GM03348 (cell line): Measurements from ENCODE around the gene PRDM12.
A peak's percentile ranks its signal among the peaks of the same experiment; 100 is the strongest.

ENCODE experiments used
- DNase-seq: peaks from one replicate; pipeline ENCODE4 v3.0.0; 2012; ENCODE audit warnings: low spot score

PRDM12 gene

DNA sequence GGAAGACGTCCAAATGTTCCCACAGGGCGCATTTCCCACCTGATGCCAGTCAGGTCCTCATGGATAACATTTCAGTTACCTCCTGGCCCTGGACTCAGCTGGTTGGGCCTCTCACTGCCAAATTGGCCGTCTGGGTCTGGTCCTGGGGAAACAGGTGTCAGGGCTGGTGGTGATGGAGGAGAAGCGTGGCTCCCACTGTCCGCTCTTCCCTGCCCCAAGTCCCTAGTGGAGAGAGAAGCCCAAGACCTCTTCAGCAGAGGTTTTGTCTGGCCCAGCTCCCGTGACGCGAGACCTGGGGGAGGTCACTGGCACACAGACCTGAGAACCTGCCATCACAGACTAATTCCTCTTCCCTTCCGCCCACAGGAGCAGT is 27.8 kb upstream of the PRDM12 start:
- DNase-seq: no peak

DNA sequence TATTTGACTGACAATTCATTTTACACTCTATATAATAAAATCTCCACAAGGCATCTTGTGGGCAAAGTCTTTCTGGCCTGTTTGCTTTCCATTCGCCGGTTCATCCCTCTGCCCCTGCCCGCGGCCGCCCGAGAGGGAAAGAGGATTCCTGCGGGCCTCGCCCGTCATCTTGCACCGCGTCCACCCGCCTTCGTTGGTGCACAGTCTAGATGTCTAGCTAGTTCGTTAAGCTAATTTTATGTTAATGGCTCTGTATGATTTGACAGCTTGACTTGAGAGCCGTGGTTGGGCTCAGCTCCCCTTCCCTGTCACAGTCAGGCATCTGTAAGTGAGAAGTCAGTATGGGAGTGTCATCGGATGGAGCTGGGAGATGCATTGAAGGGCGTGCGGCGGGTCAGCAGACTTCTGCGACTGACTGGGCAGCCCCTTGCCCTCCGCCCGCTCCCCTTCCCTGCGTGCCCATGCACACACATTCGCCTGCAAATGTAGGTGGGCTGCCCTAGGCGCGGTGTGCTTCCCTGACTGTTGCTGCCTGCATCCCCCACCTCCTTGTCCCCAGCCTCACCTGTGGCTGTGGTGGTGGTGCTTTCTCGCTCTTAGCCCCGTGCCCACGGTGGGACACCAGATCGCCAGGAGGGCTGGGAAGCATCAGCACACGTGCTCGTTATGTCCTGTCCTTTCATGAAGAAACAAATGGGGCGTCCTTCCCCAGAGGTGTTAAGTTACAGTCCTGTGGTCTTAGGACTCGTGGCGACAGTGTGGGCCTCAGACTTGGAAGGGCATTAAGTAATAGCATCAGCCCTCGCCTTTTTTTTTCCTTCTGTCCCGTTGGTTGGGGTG is 25.9 kb upstream of the PRDM12 start:
- DNase-seq: no peak

GRCh38 chr9:130639124-130639765 is 25.1 kb upstream of the PRDM12 start:
- no peak for DNase-seq

- no peak for DNase-seq
Observed at GRCh38 chr9:130639866-130640555, 24.4 kb upstream of the PRDM12 start.

DNA sequence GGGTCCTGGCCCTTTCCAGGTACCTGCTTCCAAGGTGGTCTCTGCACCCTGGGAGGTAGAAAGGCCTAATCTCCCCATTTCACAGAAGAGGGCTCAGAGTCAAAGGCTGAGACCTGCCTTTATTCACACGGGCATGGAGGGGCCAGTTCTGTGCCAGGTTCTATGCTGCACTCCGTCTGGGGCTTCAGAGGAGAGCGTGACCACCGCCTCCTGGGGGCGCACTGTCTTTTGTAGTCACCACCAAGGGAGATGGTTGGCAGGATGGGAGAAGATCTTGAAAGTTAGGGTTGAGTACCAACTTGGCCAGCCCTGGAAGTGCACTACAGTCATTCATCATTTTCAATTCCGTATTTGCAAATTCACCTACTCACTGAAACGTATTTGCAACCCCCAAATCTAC is 23.7 kb upstream of the PRDM12 start:
- no peak for DNase-seq

GRCh38 chr9:130642926-130643325 is 21.5 kb upstream of the PRDM12 start:
- DNase-seq: no peak

DNA sequence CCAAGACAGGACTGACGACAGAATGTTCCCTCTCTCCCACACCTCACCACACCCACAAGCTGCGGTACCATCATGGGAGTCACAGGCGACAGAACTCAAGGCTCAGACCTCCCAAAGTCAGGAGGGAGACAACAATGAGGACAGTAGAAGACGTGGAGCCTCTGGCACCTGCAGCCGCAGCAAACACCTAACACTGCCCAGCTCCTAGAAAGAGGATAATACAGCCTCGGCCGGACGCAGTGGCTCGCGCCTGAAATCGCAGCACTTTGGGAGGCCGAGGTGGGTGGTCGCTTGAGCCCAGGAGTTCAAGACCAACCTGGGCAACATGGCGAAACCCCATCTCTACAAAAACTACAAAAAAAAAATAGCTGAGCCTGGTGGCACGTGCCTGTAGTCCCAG is 13.2 kb upstream of the PRDM12 start:
- DNase-seq: no peak

GRCh38 chr9:130651752-130652151 is 12.6 kb upstream of the PRDM12 start:
- DNase-seq: no peak

- DNase-seq: no peak
Observed at GRCh38 chr9:130654879-130655278, 9.5 kb upstream of the PRDM12 start.

- DNase-seq: no peak
Observed at GRCh38 chr9:130658893-130659698, 5.3 kb upstream of the PRDM12 start.

GRCh38 chr9:130659699-130660248 is 4.6 kb upstream of the PRDM12 start:
- DNase-seq: no peak

DNA sequence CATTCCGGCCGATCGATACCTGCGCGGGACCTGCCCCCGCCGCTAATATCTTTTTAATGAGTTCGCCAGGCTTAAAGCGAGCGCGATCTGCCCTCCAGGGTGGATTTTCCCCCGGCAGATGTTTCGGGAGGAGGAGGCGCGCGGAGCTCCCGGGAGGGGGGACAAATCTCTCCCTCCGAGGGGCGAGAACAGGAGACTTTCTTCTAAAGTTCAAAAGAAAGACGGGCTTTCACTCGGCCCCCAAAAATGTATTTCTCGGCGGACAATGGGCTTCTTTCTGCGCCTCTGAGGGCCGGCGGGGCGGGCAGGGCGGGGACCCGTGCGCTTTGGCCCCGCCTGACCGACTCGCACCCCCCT is 4.1 kb upstream of the PRDM12 start:
- no peak for DNase-seq

DNA sequence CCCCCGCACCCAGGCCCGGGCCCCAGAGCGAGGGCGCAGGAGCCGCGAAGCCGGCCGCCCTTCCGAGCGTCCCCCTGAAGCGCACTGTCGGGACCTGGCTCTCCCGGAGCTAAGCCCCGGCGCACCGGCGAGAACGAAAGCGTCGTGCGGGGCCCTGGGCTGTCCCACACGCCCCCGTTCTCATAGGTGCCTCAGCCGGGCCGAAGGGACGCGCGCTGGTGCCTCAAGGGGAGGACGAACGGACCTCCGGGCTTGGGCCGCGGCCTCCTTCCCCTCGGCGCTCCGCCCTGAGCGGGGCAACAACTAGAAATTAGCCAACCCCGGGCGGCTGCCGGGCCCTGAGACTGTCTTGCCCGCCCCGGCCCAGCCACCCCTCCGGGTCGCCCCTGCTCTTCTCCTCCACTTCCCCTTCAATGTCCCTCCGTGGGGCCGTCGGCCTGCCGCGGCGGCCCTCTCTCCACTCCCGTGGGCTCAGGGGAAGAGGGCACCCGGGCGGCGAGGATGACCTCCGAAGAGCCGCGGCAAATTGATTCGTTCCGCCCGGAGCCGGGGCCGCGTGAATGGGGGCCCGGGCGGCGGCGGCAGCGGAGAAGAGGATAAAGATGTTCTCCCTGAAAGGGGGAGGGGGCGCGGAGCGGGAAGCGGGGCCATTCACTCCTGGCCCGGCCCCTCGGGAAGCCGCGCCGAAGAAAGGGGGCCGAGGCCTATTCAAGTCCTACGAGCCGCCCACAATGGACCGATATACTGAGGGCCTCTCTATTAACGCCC is 3.5 kb upstream of the PRDM12 start:
- peak; percentile 47 for DNase-seq

GRCh38 chr9:130661451-130662098 is 2.8 kb upstream of the PRDM12 start:
- no peak for DNase-seq

DNA sequence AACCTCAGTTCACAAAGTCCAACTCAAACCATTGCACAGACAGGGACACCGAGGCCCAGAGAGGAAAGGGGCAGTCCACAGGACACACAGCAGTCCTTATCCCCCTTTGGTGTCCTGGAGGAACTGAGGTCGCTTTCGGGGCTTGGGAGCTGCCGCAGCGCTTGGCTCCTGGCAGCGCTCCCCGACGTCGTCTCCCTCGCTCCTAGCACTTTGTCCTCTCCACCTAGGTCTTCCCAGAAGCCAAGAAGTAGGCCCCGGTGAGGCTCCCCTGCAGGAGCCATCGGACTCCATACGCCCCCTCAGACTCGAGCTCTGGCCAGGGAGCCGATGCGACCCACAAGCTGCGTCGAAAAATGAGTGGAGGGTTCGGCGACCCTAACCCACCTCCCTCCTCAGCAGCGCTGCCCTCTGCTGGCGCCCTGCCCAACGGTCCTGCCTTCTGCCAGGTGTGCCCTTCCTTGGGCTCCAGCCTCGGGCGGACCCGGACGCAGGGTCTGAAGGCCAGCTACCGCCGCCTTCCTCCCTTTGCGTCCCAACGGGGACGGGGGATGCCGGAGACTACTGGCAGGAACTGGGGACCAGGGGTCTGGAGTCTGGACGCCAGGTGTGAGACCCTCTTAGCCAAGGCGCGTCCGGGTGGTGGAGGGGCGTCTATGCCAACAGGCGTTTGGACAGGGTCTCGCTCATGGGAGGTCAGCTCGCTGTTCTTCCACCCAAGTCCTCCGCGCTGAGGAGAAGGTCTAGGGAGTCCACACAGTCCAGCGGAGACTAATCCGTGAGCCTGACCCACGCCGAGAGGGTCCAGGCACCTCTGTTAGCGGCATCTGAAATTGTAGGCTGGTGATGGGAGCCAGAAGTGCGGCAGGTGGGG is 2.1 kb upstream of the PRDM12 start:
- no peak for DNase-seq

DNA sequence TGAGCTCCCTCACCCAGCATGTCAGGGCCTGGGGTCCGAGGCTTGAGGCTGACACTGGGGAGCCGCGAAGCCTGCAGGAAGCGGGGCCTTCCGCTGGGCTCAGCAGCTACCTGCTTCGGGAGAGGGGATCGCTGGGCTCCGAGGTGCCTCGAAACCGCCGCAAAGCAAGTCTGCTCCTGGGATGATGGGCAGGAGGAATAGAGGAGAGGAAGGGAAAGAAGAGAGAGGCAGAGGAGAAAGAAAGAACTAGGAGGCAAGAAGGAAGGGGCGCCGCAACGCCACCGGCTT is 1.5 kb upstream of the PRDM12 start:
- no peak for DNase-seq

GRCh38 chr9:130663258-130663976 is 977 bp upstream of the PRDM12 start:
- peak; percentile 38 for DNase-seq

DNA sequence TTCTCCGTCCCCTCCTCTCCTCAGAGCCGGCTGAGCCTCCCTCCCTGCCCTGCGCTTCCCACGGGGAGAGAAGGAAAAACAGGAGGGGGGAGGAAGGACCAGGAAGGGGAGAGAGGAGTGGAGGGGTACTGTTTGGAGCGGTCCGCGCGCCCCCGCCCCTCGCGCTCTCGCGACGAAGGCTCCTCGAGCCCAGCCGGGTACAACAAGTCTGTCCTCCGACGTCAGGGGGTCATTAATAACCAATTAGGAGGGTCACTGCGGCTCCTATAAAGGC is 480 bp upstream of the PRDM12 start:
- peak; percentile 22 for DNase-seq

- no peak for DNase-seq
Observed at GRCh38 chr9:130665029-130665430, 636 bp downstream of the PRDM12 start.
